ENCODE results near the gene FAM20A.

Gene FAM20A

DNA sequence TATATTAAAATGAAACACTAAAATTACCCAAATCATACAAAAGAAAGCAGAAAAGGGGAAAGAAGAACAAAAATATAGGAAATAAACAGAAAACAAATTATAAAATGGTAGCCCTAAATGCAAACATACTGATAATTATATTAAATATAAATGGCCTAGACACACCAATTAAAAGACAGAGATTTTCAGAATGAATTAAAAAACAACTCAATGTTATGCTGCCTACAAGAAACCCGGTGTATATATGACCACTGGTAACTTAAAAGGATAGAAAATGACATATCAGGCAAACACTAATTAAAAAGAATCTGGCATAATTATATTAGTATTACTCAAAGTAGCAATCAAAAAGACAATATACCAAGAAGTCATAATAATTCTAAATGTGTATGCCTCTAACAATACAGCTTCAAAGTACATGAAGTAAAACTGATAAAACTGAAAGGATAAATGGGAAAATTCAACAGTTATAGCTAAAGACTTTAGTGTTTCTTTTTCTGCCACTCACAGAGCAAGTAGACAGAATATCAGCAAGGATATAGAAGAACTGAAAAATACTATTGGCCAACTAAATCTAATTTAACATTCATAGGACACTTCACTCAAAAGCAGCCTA, 7.5 kb upstream of the FAM20A start:
- no peak for DNase-seq (ENCODE audit: low read depth)

DNA sequence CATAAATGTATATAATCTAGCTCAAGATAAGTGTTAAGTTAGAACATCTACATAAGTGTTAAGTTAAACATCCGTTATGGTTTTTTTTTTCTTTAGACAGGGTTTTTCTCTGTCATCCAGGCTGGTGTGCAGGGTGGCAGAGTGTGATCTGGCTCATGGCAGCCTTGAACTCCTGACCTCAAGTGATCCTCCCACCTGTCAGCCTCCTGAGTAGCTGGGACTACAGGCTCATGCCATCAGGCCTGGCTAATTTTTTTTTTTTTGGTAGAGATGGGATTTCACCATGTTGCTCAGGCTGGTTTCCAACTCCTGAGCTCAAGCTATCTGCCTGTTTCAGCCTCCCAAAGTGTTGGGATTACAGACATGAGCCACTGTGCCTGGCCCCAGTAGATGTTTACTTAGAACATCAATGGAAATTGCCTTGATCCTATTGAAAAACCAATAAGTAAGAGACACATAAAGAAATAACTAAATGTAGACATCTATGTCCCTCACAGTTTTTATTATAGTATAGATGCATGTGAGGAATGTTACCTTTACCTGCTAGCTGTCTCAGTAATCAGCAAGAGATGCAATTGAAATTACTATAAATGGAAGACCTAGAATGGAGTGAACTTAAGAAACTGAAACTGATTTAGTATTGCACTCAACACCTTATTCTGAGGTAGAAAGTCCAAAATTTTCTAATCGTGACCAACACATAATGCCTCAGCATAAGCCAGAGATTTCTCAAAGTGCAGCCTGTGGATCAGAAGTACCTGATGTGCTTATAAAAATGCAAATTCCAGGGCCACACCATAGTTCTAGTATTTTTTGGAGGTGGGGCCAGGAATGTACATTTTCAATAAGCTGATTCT, 5.5 kb upstream of the FAM20A start:
- DNase-seq (ENCODE audit: low read depth), result no peak

DNA sequence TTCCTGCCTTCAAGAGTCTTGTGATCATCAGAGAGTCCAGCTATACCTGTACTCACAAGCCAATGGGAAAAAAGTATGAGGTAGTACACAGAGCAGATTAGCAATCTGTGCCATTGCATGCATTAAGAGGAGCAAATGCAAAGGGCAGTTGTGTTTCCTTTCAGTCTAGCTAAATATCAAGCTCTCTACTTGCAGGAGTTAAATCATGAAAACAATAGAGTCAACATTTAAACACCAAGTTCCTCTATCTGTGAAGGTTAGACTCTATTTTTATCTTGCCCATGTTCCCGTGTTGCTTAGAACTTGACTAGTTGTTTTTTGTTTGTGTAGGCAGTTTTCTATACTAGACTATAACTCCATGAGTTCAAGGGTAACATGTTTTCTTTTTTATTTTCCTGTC, 4.7 kb upstream of the FAM20A start:
- no peak for DNase-seq (ENCODE audit: low read depth)

DNA sequence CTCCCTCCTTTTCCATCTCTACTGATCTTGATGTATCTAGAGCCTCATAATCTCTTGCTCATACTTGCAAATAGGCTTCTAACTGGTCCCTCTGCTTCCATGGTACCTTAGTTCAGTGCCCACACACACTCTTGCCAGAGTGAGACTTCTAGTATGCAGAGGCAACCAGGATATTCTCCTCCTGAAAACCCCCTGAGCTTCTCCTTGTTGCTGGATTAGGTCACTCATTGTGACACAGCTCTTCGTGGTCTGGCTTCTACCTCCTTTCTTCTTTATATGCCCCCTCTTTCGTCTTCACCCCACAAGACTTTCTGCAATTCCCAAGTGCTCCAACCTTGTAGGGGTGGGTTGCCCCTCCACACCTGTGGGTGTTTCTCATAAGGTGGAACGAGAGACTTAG, 2.5 kb upstream of the FAM20A start:
- DNase-seq (ENCODE audit: low read depth), result no peak

DNA sequence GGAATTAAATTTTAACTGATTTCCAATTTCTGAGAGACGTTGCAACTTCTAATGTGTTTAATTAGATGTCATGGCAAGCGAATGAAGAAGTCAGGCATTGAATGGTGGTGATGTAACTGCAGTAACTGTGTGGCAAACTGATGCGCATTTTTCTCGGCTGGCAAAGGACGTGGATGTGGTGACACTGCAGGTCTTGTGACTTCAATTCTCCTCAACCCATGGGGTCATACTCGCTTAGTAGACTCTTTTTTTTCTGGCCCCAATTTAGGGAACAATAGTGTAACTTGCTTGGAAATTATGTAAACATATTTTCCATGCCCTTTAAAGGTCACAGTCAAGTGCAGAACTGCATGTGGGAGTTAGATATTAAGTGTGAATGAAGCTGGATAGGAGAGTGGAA, 1.9 kb upstream of the FAM20A start:
- no peak for DNase-seq (ENCODE audit: low read depth)

DNA sequence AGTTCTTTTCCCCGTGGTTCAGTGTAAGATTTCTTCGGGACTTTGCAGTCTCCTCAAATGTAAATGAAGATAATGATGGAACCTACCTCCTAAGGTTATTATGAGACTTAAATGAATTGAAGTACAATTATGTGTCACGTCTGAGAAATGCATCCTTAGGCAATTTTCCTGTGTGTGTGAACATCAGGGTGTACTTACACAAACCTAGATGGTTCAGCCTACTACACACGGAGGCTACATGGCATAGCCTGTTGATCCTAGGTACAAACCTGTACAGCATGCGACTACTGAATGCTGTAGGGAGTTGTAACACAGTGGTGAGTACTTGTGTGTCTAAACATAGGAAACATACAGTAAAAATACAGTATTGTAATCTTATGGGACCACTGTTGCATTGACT, 1.1 kb upstream of the FAM20A start:
- no peak for DNase-seq (ENCODE audit: low read depth)

DNA sequence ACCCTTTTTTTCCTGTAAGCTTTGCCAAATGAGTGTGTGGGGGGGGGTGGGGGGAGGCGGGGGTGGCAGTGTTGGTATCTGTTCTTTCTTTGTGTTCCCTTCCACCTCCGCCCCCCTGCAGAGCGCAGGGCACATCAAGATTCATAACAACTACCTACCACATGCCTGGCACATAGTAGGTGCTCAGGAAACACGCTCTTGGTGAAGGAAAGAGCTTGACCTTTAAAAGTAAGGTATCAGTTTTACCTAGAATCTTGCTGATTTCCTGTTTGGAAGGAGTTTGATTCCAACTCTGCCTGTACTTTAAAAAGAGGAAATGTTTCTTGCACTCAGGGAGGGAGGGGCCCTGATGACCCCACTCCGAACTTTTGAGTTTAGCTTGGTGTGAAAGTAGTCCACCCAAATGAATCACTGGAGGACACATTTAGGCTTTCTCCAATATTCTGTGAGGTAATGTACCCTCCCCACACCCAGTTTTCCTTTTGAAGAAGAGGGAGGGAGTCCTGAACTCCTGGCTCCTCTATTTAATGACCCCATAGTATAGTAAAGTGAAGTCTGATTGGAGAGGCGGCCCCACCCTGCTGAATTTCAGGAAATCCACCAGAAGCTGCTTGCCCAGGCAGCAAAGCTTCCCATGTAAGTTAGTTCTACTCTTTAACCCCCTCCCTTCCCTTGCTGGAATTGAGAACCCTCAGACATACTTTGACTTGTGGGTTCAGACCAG, 560 bp upstream of the FAM20A start:
- DNase-seq (ENCODE audit: low read depth), result no peak

DNA sequence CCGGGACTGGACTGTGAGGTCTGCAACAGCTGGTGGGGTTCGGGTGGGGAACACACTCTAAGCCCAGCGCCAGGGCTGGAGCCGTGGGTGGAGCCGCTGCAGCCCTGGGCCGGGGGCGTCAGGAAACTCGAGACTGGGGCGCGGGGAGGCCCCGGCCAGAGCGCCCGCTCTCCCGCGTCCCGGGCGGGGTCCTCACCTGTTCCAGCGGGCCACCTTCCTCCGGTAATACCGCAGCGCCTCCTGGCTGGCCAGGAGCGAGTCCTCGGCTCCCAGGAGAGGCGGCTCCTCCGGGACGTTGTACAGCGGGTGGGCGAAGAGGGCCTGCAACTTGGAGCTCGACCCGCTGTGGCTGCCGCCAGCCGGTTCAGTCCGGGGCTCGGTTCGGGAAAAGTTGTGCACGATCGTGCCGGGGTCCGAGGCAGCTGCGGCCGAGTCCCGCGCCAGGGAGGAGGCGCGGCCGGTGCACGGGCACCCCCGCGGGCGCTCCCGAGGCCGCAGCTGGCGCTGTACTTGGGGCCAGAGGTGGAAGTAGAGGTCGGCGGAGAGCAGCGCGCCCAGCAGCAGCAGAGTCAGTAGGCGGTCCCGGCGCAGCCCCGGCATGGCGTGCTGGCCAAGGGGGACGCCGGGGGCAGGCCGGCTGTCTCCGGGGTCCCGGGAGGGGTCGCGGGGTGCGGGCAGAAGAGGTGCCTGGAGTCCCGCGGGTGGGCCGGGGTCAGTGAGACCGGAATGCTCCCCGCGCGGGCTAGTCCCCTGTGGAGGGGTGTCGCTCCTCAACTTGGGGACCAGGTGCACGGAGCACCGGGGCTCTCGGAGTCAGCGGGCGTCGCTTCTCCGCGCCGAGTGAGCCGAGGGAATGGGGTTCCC, 868 bp downstream of the FAM20A start:
- no peak for DNase-seq (ENCODE audit: low read depth)

DNA sequence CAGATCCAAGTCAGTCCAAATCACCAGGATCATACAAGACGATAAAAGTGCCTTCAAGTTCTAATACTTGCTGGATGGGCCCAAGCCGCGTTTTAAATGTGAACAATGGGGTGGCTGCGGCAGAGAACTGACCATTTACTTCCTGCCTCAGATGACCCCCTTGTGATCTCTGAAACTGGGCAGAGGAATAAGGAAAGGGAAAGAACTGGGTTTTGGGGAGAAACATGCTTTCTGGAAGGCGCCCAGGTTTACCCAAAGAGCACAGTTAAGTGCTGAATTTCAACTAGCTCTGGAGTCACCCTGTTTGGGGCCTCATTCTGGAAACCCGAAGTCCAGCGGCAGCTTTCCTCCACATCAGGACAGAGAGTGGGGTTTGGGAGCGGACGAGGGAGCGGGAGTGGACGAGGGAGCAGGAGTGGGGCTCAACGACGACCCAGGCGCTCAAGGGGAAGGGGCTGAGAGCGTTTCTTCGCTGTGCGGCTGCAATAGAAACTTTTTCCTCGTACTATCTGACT, 1.6 kb downstream of the FAM20A start:
- no peak for DNase-seq (ENCODE audit: low read depth)

DNA sequence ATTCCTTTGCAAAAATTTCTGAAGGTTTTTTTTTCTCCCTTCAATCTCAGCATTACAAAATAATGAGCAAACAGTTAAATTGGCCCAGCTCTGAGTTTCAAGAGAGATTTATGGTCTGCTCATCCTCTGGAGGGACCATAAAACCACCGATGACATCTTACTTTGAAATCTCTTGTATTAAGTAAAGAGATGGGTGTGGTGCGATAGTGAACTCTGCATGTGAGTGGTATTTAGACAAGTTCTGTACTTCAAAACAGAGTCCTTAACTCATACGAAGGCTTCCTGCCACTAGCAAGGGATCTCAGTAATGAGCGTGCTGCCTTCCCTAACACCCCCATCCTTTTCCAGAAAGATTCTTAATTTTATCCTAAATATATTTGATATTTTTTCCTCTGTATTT, 2.1 kb downstream of the FAM20A start:
- no peak for DNase-seq (ENCODE audit: low read depth)

DNA sequence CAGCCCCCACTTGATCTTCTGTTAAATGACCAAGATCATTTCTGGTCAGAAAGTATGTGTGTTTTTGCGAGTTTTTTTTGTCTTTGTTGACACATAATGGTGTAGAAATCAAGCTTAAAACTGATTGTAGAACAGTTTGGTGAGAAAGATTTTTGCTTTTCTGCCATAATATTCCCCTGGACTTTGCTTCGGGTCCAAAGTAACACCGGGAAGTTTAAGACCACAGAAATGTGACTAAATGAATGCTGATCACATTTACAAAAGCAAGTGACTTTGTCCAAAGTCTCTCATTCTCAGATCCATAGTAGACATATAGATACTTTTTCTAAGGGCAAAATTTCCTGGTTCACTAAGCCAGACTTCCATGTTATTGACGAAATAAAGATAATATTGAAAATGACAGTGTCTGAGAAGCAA, 2.6 kb downstream of the FAM20A start:
- no peak for DNase-seq (ENCODE audit: low read depth)

DNA sequence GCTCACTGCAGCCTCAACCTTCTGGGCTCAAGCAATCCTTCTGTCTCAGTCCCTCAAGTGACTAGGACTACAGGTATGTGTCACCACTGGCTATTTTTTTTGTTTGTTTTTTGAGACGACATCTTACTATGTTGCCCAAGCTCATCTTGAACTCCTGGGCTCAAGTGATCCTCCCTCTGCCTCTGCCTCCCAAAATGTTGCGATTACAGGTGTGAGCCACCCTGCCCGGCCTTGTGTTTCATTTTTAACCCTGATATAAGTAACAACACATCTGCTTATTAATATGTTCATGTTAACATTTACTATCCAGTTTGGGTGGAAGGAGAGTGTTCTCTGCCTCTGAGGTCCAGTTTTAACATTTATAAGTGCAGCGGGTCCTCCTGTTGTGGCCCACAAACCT, 3.1 kb downstream of the FAM20A start:
- no peak for DNase-seq (ENCODE audit: low read depth)

DNA sequence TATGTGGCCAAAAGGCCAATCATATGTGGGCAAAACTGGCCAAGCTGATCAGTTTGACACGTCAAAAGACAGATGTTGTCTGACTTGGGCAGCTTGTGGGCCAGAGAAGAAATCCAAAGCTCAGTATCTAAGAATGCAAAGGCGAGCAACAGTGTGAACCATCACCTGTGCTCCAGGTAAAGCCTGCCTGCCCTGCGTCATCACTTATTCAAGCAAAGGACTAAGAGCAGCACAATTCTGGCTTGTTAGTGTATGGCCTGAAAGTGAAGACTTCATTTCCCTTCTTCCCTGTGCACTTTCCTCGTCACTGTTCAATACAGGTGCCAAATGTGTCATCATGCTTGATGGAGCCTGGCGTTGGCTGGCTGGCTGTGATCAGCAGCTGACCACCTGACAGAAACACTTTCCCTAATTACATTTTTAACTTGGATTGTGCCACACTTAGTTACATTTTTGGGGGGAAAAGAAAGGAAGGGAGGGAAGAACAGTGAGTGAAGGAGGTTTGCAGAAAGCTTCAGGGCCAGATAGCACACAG, 4.7 kb downstream of the FAM20A start:
- no peak for DNase-seq (ENCODE audit: low read depth)

DNA sequence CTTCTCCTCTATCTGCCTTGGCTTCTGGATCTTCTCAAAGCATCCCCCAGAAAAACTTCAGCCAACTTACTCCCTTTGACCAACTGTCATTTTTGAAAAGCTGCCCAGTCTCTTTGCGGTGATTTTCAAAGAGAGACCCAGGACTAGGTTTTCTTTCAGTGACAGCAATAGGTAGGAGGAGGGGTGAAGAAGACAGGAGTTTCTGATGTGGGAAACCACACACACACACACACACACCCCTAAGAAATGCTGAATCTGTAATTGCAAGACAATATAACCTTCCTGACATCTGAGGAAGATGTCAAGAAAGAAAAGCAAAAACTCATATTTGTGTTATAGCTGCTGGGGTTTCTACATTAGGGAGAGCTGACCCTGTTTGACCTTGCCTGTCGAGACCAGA, 5.2 kb downstream of the FAM20A start:
- no peak for DNase-seq (ENCODE audit: low read depth)

DNA sequence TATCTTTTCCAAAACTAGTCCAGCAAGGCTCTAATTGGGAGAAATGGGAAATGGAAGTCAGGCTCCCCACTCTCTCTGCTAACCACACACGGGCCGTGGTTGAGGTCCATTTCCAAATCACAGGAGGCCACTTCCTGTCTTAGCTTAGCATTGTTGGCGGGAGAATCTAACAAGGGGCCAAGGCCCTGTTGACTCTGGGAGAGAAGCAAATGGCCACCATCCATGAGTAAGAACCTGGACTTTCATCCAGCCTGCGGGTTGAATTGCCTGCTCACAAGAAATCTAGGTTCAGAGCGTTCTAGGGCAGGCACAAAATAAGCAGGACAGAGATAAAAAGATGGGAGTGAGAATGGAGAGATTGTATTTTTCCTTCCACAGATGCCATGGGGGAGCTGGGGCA, 5.7 kb downstream of the FAM20A start:
- DNase-seq (ENCODE audit: low read depth), result no peak

DNA sequence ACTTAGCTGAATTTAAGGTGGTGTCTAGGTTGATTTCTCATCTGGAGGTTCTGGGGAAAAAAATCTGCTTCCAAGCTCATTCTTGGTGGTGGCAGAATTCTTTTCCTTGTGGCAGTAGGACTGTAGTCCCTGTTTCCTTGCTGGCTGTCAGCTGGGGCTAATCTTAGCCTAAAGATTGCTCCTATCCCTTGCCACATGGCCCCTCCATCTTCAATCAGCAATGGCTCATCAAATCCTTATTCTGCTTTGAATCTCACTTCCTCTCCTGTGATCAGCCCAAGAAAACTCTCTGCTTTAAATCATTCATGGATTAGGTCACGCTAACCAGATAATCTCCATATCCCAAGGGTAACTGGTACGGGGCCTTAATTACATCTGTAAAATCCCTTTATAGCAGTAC, 6.6 kb downstream of the FAM20A start:
- no peak for DNase-seq (ENCODE audit: low read depth)

DNA sequence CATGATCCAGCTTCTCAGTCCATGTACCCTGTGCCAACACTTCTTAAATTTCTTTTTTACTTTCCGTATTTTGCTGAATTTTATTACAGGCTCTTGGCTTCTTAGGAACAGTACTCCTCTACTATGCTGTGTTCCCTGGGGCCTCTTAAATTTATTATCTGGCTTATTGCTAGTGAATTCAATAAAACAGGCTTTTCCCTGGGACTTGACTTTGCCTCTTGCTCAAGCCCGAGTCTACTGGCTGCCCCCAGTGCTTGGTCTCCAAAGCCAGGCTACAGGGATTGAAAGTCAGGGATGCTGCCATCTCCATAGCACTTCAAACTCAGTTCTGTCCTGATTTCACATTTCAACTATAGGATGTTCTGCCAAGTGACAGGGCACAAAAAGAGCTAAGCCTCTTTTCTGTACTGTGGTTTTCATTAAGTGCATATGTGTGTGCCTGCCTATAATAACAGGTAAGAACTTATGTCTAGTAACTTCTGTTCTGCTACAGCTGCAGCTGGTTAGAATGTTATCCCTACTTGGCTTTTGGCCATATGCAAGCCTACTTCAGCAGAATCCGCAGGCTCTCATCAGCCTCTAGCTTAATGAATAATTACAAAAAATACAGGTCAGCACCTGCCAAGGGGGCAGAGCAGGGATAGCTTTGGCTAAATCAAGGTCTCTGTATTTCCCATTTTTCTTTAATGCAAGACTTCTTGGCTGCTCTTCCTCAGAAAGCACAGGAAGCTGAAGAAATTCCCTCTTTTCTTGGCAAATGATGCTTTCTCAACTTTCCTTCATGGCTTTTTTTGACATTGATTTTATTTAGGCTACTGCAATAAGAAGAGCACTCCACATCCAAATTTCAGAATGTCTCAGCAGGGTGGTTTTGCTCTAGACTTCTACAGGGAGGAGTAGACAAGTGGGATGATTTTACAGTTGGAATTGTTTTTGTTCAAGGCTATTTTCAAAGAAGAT, 8.2 kb downstream of the FAM20A start:
- no peak for DNase-seq (ENCODE audit: low read depth)

DNA sequence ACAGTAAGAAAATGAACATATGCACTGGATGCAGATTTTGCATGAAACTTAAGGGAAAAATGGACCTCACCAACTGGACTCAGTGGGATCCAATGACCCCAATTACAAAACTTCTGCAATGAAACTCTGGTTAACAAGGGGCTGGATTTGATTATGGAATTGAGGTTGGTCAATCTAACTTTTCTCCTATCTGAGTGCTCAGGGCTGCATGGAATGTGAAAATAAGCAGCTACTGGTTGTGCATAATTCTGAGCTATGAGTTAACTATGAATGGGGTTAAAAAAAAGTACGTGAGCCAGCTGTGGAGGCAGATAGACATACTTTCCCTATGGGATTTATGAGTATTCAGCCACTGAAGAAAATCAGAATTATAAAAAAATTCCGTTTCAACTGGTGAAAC, 9.2 kb downstream of the FAM20A start:
- DNase-seq (ENCODE audit: low read depth), result no peak

DNA sequence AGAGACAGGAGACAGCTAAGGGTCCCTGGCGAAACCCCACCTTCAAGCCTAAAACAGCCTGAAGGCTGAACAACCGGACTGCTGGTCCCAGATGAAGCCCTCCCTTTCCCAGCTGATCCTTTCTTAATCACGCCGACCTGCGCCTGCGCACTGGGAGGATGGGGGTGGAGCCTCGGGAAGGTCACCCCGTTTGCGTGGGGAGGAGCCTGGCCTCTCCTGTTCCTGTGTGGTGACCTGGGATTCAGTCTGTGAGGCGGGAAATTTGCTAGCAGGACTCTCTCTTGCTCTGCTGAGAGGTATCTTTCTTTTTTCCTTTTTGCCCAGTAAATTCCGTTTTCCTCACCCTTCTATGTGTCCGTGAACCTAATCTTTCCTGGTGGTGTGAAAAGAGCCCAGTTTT, 9.6 kb downstream of the FAM20A start:
- DNase-seq (ENCODE audit: low read depth), result no peak

DNA sequence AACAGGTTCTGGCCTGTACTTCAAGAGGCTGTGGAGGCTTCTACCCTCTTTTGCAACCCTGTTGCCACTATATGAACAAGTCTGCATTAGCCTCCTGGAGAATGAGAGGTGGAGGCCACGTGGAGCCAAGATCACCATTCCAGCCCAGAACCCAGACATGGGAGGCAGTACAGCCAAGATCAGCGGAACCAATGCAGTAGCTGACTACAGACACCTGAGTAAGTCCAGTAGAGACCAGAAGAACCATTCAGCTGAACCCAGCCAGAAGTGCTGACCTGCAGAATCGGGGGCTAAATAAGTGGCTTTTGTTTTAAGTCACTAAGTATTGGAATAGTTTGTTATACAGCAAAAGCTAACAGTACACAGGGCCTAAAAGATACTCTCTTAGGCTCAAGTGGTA, 12.1 kb downstream of the FAM20A start:
- DNase-seq (ENCODE audit: low read depth), result no peak

DNA sequence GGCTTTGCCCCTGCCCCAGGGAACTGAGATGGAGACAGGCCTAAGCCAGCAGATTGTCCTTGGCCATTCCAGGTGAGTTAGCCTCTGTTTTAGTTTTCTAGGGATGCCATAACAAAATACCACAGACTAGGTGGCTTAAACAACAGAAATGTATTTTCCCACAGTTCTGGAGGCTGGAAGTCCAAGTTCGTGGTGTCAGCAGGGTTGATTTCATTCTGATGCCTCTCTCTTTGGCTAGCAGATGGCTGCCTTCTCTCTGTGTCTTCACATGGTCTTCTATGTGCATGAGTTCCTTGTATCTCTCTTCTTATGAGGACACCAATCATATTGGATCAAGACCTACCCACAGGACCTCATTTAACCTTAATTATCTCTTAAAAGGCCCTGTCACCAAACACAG, 12.8 kb downstream of the FAM20A start:
- no peak for DNase-seq (ENCODE audit: low read depth)

All from stimulated activated CD4-positive, alpha-beta T cell treated with anti-CD3 and anti-CD28 coated beads, Interleukin-2, amount 100 ng/mL, for 4 hours (primary cell).